GM12878 (cell line): ENCODE results near the gene ZFPM1.

Experiments used
- CEBPB ChIP-seq, 2 experiments: fragments of 150-350 bp in 1 of 2; IDR thresholded peaks; 2 replicates each; pipeline ENCODE4 v1.6.1; 2012 to 2014; ENCODE audit warnings: low read depth in 2 of 2, low read length in 2 of 2, borderline replicate concordance in 1 of 2, inconsistent platforms in 1 of 2
- CEBPZ ChIP-seq: fragments of 150-350 bp; IDR thresholded peaks from 2 replicates; pipeline ENCODE4 v1.6.1; 2016; ENCODE audit warnings: low read depth, low read length
- CTCF ChIP-seq, 3 experiments: IDR thresholded peaks in 2 of 3; conservative IDR thresholded peaks in 1 of 3; 2 replicates each; pipeline ENCODE4 v1.5.1; 2011; ENCODE audit warnings: low read depth in 3 of 3, low read length in 3 of 3, mild to moderate bottlenecking in 3 of 3, control low read depth in 2 of 3, moderate library complexity in 2 of 3, inconsistent platforms in 1 of 3, mixed read lengths in 1 of 3; ENCODE audit not compliant: control insufficient read depth in 2 of 3, insufficient read depth in 1 of 3; ENCODE audit errors: extremely low read depth in 1 of 3
- E4F1 ChIP-seq: fragments of 450-650 bp; IDR thresholded peaks from 2 replicates; pipeline ENCODE4 v1.6.1; 2018; ENCODE audit warnings: borderline replicate concordance, mild to moderate bottlenecking; ENCODE audit not compliant: partially characterized antibody
- MEF2A ChIP-seq: IDR thresholded peaks from 2 replicates; pipeline ENCODE4 v1.6.1; 2011; ENCODE audit warnings: low read depth, mild to moderate bottlenecking, low read length, moderate library complexity; ENCODE audit not compliant: insufficient read depth
- POLR2A ChIP-seq: IDR thresholded peaks from 2 replicates; pipeline ENCODE4 v1.6.1; 2011; ENCODE audit warnings: low read depth, mild to moderate bottlenecking, low read length
- TF ChIP-seq, protein P1 (sequence below): IDR thresholded peaks from 2 replicates; pipeline ENCODE4 v1.6.1; 2011; ENCODE audit warnings: borderline replicate concordance, low read depth, mild to moderate bottlenecking, moderate library complexity, low read length; ENCODE audit not compliant: insufficient read depth, poor library complexity, severe bottlenecking
- TF ChIP-seq, protein P2 (sequence below): IDR thresholded peaks from 2 replicates; pipeline ENCODE4 v1.6.1; 2011; ENCODE audit warnings: low read depth, low read length, improper control_type of control experiment, borderline replicate concordance

DNA sequence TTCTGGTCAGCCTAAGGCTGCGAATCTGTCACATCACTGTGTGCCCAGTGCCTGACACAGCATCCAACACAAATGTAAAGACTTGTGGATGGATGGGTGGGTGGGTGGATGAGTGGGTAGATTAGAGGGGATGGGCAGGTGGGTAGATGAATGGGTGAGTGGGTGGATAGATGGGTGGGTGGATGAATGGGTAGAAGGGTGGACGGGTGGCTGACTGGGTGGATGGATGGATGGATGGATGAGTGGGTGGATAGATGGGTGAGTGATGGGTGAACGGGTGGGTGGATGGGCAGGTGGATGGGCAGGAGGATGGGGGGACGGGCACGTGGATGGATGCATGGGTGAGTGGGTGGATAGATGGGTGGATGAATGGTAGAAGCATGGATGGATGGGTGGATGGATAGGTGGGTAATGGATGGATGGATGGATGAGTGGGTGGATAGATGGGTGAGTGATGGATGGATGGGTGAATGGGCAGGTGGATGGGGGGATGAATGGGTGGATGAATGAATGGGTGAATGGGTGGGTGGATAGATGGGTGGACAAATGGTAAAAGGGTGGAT, 31.1 kb upstream of the ZFPM1 start:
- no peak for TF ChIP-seq CEBPZ
- TF ChIP-seq, protein P1, sequence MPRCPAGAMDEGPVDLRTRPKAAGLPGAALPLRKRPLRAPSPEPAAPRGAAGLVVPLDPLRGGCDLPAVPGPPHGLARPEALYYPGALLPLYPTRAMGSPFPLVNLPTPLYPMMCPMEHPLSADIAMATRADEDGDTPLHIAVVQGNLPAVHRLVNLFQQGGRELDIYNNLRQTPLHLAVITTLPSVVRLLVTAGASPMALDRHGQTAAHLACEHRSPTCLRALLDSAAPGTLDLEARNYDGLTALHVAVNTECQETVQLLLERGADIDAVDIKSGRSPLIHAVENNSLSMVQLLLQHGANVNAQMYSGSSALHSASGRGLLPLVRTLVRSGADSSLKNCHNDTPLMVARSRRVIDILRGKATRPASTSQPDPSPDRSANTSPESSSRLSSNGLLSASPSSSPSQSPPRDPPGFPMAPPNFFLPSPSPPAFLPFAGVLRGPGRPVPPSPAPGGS = no peak
- no peak for TF ChIP-seq CTCF (IDR thresholded peaks at IDR 0.05 in 2 of 3, conservative IDR thresholded peaks at IDR 0.05 in 1 of 3; ENCODE audit: control insufficient read depth in 2 of 3, extremely low read depth in 1 of 3, insufficient read depth in 1 of 3, low read depth in 3 of 3, low read length in 3 of 3)
- TF ChIP-seq, protein P2, sequence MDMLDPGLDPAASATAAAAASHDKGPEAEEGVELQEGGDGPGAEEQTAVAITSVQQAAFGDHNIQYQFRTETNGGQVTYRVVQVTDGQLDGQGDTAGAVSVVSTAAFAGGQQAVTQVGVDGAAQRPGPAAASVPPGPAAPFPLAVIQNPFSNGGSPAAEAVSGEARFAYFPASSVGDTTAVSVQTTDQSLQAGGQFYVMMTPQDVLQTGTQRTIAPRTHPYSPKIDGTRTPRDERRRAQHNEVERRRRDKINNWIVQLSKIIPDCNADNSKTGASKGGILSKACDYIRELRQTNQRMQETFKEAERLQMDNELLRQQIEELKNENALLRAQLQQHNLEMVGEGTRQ = no peak
- no peak for TF ChIP-seq MEF2A
- TF ChIP-seq CEBPB (IDR thresholded peaks at IDR 0.05; ENCODE audit: borderline replicate concordance in 1 of 2, low read depth in 2 of 2, low read length in 2 of 2) = no peak
- no peak for TF ChIP-seq E4F1
- TF ChIP-seq POLR2A = no peak
